Osteoblast (primary cell): ENCODE measurements around the gene NAV3. TPM values are rescaled to one million over a fixed set of nuclear protein-coding genes. Genes with fewer than 3 reads are reported as not detected.

Experiments
- DNase-seq: peaks from one replicate; pipeline ENCODE4 v3.0.0; 2011; ENCODE audit warnings: low spot score, mixed read lengths; ENCODE audit not compliant: insufficient read length; ENCODE audit errors: missing footprints
- H2AFZ ChIP-seq: 2 replicates; pipeline ENCODE4 v1.6.0; 2011; ENCODE audit warnings: mild to moderate bottlenecking, low read length
- H3K27ac ChIP-seq: 2 replicates; pipeline ENCODE4 v1.5.1; 2011; ENCODE audit warnings: mild to moderate bottlenecking, low read depth, low read length, moderate library complexity
- H3K27me3 ChIP-seq: 2 replicates; pipeline ENCODE4 v1.6.0; 2012; ENCODE audit warnings: mild to moderate bottlenecking, control low read depth, inconsistent platforms, low read length, moderate library complexity; ENCODE audit not compliant: insufficient read depth
- H3K36me3 ChIP-seq: 2 replicates; pipeline ENCODE4 v1.5.1; 2011; ENCODE audit warnings: mild to moderate bottlenecking, low read length, control low read depth, moderate library complexity; ENCODE audit not compliant: insufficient read depth
- H3K4me1 ChIP-seq: 2 replicates; pipeline ENCODE4 v1.5.1; 2011; ENCODE audit warnings: mild to moderate bottlenecking, low read length, control low read depth, moderate library complexity; ENCODE audit not compliant: insufficient read depth
- H3K4me2 ChIP-seq: 2 replicates; pipeline ENCODE4 v1.6.0; 2011; ENCODE audit warnings: mild to moderate bottlenecking, low read length; ENCODE audit not compliant: insufficient read depth
- H3K4me3 ChIP-seq: fragments of 200-600 bp; sonication (generic); 3 replicates; pipeline ENCODE4 v1.5.1; 2012; ENCODE audit warnings: mild to moderate bottlenecking, low read length, inconsistent platforms; ENCODE audit not compliant: insufficient read depth
- H3K79me2 ChIP-seq: 2 replicates; pipeline ENCODE4 v1.6.0; 2012; ENCODE audit warnings: mild to moderate bottlenecking, low read length, control low read depth, inconsistent platforms; ENCODE audit not compliant: insufficient read depth
- H3K9me3 ChIP-seq: 2 replicates; pipeline ENCODE4 v1.5.1; 2011; ENCODE audit warnings: low read depth, low read length, control low read depth
- H4K20me1 ChIP-seq: 2 replicates; pipeline ENCODE4 v1.6.0; 2012; ENCODE audit warnings: mild to moderate bottlenecking, low read length, control low read depth; ENCODE audit not compliant: insufficient read depth
- CTCF ChIP-seq: IDR thresholded peaks from 2 replicates; pipeline ENCODE4 v1.5.1; 2011; ENCODE audit warnings: mild to moderate bottlenecking, low read depth, low read length, moderate library complexity; ENCODE audit errors: extremely low read depth
- total RNA-seq: library from RNA; depleted of rRNA; stranded (reverse); fragments of >200 nt; gene quantifications from 2 replicates; pipeline ENCODE4 v1.2.3, GENCODE V29; 2012

The NAV3 gene
- total RNA-seq, 1 donor, result 84.7 TPM

- no peak for DNase-seq
- peaks cover 48% of the 10 kb centered on the region for H3K79me2 ChIP-seq
- no peak overlapping the region for H2AFZ ChIP-seq
- no peaks in the 10 kb centered on the region for H3K9me3 ChIP-seq
- no peaks in the 10 kb centered on the region for H4K20me1 ChIP-seq
- no peak for TF ChIP-seq CTCF
- no peaks in the 10 kb centered on the region for H3K27me3 ChIP-seq
- H3K36me3 ChIP-seq, result peaks cover 21% of the 10 kb centered on the region
- H3K4me2 ChIP-seq, result no peak overlapping the region
- peaks cover 19% of the 10 kb centered on the region for H3K4me1 ChIP-seq
- H3K27ac ChIP-seq, result no peak overlapping the region
- H3K4me3 ChIP-seq, result no peak overlapping the region
These were observed 224.9 kb downstream of the NAV3 start for GRCh38 chr12:78055545-78055944.

- Histone ChIP-seq H3K9me3 (no peaks in the 10 kb centered on the region), H4K20me1 (no peaks in the 10 kb centered on the region), H3K36me3 (peaks cover 12% of the 10 kb centered on the region), H3K4me1 (peaks cover 19% of the 10 kb centered on the region), H3K27me3 (no peaks in the 10 kb centered on the region), H3K4me2 (peak overlapping the region; percentile 7), H3K79me2 (peaks cover 37% of the 10 kb centered on the region), H3K4me3 (no peak overlapping the region), H2AFZ (no peak overlapping the region), H3K27ac (peak overlapping the region; percentile 33)
- DNase-seq, result no peak
- no peak for TF ChIP-seq CTCF
These were observed 226.4 kb downstream of the NAV3 start for GRCh38 chr12:78057075-78057474.

- TF ChIP-seq CTCF, result no peak
- Histone ChIP-seq H3K79me2 (peaks cover 27% of the 10 kb centered on the region), H4K20me1 (no peaks in the 10 kb centered on the region), H3K4me2 (no peak overlapping the region), H2AFZ (no peak overlapping the region), H3K27ac (peak overlapping the region; percentile 31), H3K9me3 (no peaks in the 10 kb centered on the region), H3K27me3 (no peaks in the 10 kb centered on the region), H3K4me1 (peaks cover 25% of the 10 kb centered on the region), H3K36me3 (peaks cover 18% of the 10 kb centered on the region), H3K4me3 (no peak overlapping the region)
- no peak for DNase-seq
These were observed 229.5 kb downstream of the NAV3 start for GRCh38 chr12:78060186-78060585.

GRCh38 chr12:78062786-78063185 is 232.1 kb downstream of the NAV3 start:
- no peak overlapping the region for H3K4me3 ChIP-seq
- peaks cover 15% of the 10 kb centered on the region for H3K4me1 ChIP-seq
- peaks cover 20% of the 10 kb centered on the region for H3K79me2 ChIP-seq
- H3K4me2 ChIP-seq, result no peak overlapping the region
- DNase-seq, result no peak
- H3K36me3 ChIP-seq, result peaks cover 25% of the 10 kb centered on the region
- H4K20me1 ChIP-seq, result no peaks in the 10 kb centered on the region
- H2AFZ ChIP-seq, result no peak overlapping the region
- no peak for TF ChIP-seq CTCF
- no peaks in the 10 kb centered on the region for H3K27me3 ChIP-seq
- peak overlapping the region; percentile 20 for H3K27ac ChIP-seq
- no peaks in the 10 kb centered on the region for H3K9me3 ChIP-seq
